ENCODE data around the gene SETDB1.

The SETDB1 gene

DNA sequence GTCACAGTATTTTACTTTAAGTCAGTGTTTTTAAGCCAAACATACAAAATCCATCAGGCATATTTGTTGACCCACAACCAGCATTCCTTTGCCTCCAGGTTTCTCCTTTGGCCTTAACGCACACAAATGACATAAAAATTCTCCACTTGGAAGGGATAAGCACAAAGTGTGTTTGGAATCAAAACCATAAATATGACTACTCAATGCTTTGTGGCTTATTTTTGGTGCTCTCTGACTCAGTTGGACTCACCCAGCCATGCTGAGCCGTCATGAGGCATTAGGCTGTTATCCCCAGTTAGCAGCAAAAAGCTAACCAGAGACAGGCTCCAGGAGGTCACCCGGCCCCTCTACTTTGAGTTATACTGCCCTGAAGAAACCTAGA lies 83.0 kb downstream of the SETDB1 start:
- Histone ChIP-seq H3K4me3 (peak overlapping the region; percentile 76), H3K9me3 (no peaks in the 10 kb centered on the region), H4K20me1 (no peaks in the 10 kb centered on the region), H3K9ac (peak overlapping the region; percentile 84), H3K4me1 (peaks cover 87% of the 10 kb centered on the region), H3K27ac (peak overlapping the region; percentile 75; the same call in 1 of the 2 replicates), H3K4me2 (peak overlapping the region; percentile 94), H3K27me3 (no peaks in the 10 kb centered on the region), H3K36me3 (no peaks in the 10 kb centered on the region)
- no peak for TF ChIP-seq Cebpa-rat (IDR thresholded peaks at IDR 0.05)

- Histone ChIP-seq H3K27me3 (no peaks in the 10 kb centered on the region), H3K27ac (no peak overlapping the region), H3K9me3 (no peaks in the 10 kb centered on the region), H4K20me1 (no peaks in the 10 kb centered on the region), H3K9ac (peak overlapping the region; percentile 84; the same call in 1 of the 2 replicates), H3K36me3 (no peaks in the 10 kb centered on the region), H3K4me2 (peak overlapping the region; percentile 94), H3K4me3 (peak overlapping the region; percentile 76), H3K4me1 (peaks cover 85% of the 10 kb centered on the region)
- no peak for TF ChIP-seq Cebpa-rat (IDR thresholded peaks at IDR 0.05)
Observed at GRCh38 chr1:151009674-151010345, 83.6 kb downstream of the SETDB1 start.

- Histone ChIP-seq H3K27me3 (no peaks in the 10 kb centered on the region), H3K9ac (no peak overlapping the region), H4K20me1 (no peaks in the 10 kb centered on the region), H3K4me2 (peak overlapping the region; percentile 94), H3K27ac (no peak overlapping the region), H3K4me1 (peaks cover 80% of the 10 kb centered on the region), H3K9me3 (no peaks in the 10 kb centered on the region), H3K36me3 (no peaks in the 10 kb centered on the region), H3K4me3 (no peak overlapping the region)
- no peak for TF ChIP-seq Cebpa-rat (IDR thresholded peaks at IDR 0.05)
Observed at GRCh38 chr1:151010346-151010726, 84.2 kb downstream of the SETDB1 start.

DNA sequence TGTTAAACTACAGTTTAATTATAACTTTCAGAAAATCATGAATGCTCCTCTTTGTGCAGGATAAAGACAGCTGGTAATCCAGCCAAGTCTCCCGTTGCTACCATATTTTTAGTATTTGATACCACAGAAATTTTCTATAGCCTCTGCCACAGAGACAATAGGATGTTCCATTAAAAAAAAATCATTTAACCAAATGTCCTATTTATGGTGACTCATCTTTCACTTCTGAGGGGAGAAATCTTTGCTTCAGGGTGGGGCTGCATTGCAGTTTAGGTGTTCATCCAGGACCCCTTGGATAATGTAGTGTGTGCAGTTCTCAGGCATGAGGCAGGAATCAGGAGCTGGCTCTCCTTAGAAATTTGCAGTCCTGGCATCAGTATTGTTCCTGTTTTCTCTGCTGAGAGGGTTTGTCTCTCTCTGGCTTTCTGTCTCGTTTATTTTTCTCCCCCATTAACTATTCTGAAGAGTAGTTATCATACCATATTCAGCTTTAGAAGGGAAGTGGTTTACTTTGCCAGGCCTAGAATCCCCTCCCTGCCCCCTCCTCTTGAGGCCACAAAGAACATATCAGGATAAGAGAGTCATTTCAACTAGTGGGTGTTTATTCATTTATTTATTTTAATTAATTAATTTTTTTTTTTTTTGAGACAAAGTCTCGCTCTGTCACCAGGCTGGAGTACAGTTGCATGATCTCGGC lies 85.1 kb downstream of the SETDB1 start:
- no peak for TF ChIP-seq Cebpa-rat (IDR thresholded peaks at IDR 0.05)
- H3K4me1 ChIP-seq: peaks cover 74% of the 10 kb centered on the region
- 0 out of 2 replicates have a peak, but pooled peaks cover 10% of the 10 kb centered on the region for H3K36me3 ChIP-seq
- no peak overlapping the region for H3K27ac ChIP-seq
- H3K27me3 ChIP-seq: no peaks in the 10 kb centered on the region
- no peaks in the 10 kb centered on the region for H3K9me3 ChIP-seq
- H4K20me1 ChIP-seq: no peaks in the 10 kb centered on the region
- H3K4me2 ChIP-seq: peak overlapping the region; percentile 94
- H3K9ac ChIP-seq: no peak overlapping the region
- no peak overlapping the region for H3K4me3 ChIP-seq

DNA sequence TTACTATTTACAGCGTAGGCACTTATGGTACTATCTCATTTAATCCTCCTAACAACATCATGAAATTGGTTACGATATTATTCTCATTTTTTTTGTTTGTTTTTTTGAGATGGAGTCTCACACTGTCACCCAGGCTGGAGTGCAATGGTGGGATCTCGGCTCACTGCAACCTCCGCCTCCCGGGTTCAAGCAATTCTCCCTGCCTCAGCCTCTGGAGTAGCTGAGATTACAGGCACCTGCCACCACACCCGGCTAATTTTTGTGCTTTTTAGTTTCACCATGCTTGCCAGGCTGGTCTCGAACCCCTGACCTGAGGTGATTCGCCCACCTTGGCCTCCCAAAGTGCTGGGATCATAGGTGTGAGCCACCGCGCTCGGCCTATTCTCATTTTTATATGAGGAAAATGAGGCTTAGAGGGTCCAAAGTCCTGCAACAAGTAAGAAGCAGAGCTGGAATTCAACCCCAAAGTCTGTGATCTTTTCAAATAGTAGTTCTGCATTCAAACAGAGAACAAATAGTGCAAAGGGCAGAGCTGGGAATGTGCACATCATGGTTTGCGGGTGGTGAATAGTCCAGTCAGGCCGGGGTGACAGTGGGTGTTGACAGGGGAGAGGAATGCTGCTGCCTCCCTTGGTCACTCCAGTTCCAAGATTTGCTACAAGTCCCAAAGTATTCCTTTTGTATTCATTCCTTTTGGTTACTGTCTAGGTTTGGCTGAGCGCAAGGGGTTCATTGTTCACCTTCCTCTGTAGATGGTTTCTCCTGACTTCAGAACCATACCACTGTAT lies 86.7 kb downstream of the SETDB1 start:
- no peak for TF ChIP-seq Cebpa-rat (IDR thresholded peaks at IDR 0.05)
- Histone ChIP-seq H4K20me1 (no peaks in the 10 kb centered on the region), H3K36me3 (peaks cover 19% of the 10 kb centered on the region), H3K4me1 (peaks cover 62% of the 10 kb centered on the region), H3K27ac (peak overlapping the region; percentile 67), H3K27me3 (no peaks in the 10 kb centered on the region), H3K4me3 (no peak overlapping the region), H3K4me2 (peak overlapping the region; percentile 94), H3K9me3 (no peaks in the 10 kb centered on the region), H3K9ac (peak overlapping the region; percentile 63; the same call in 1 of the 2 replicates)

GRCh38 chr1:151013518-151013917 lies 87.4 kb downstream of the SETDB1 start:
- no peaks in the 10 kb centered on the region for H3K27me3 ChIP-seq
- TF ChIP-seq Cebpa-rat (IDR thresholded peaks at IDR 0.05): no peak
- peaks cover 25% of the 10 kb centered on the region for H3K36me3 ChIP-seq
- no peak overlapping the region for H3K4me3 ChIP-seq
- H3K9ac ChIP-seq: peak overlapping the region; percentile 63; the same call in 1 of the 2 replicates
- no peaks in the 10 kb centered on the region for H3K9me3 ChIP-seq
- no peaks in the 10 kb centered on the region for H4K20me1 ChIP-seq
- H3K4me2 ChIP-seq: peak overlapping the region; percentile 94
- peak overlapping the region; percentile 67 for H3K27ac ChIP-seq
- peaks cover 60% of the 10 kb centered on the region for H3K4me1 ChIP-seq

Measured in BLaER1 (cell line).